Hair follicle dermal papilla cell (primary cell): ENCODE measurements around the gene NNMT. TPM values are rescaled to one million over a fixed set of nuclear protein-coding genes. Genes with fewer than 3 reads are reported as not detected.

ENCODE experiments used
- total RNA-seq: library from RNA; depleted of rRNA; stranded (reverse); fragments of >200 nt; gene quantifications from 2 replicates; pipeline ENCODE4 v1.2.3, GENCODE V29; 2012

The NNMT gene
- total RNA-seq: 713 and 732 TPM in 2 replicates

DNA sequence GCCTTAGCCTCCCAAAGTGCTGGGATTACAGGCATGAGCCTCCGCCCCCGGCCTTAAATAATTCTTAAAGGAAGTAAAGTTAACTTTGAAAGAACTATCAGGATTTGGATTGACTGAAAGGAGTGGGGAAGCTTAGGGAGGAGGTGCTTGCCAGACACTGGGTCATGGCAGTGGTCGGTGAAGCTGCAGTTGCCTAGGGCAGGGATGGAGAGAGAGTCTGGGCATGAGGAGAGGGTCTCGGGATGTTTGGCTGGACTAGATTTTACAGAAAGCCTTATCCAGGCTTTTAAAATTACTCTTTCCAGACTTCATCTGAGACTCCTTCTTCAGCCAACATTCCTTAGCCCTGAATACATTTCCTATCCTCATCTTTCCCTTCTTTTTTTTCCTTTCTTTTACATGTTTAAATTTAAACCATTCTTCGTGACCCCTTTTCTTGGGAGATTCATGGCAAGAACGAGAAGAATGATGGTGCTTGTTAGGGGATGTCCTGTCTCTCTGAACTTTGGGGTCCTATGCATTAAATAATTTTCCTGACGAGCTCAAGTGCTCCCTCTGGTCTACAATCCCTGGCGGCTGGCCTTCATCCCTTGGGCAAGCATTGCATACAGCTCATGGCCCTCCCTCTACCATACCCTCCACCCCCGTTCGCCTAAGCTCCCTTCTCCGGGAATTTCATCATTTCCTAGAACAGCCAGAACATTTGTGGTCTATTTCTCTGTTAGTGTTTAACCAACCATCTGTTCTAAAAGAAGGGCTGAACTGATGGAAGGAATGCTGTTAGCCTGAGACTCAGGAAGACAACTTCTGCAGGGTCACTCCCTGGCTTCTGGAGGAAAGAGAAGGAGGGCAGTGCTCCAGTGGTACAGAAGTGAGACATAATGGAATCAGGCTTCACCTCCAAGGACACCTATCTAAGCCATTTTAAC, at the start of gene NNMT:
TSS of gene NNMT (plus strand) at position 724 of the 929 bp plus-strand sequence. CDS start at position 882, 158 bp downstream.

Other genes with a start within 250 kb of the NNMT start
- 0.16 TPM in 1 of 2 replicates, not detected in the other for gene ZBTB16, start 236.7 kb upstream of the NNMT start, total RNA-seq
- 2.3 and 2.9 TPM in 2 replicates for gene C11orf71, start 104.1 kb downstream of the NNMT start, total RNA-seq
- gene RBM7, start 104.3 kb downstream of the NNMT start, total RNA-seq: 39.3 and 43.8 TPM in 2 replicates
- 117 and 118 TPM in 2 replicates for gene REXO2, start 143.1 kb downstream of the NNMT start, total RNA-seq